Astrocyte (in vitro differentiated cells and primary cell): ENCODE measurements around the gene TTC13. TPM values are rescaled to one million over a fixed set of nuclear protein-coding genes. Genes with fewer than 3 reads are reported as not detected.
A peak's percentile ranks its signal among the peaks of the same experiment; 100 is the strongest.

ENCODE experiments used
- DNase-seq: peaks from one replicate; pipeline ENCODE4 v3.0.0-alpha.2; 2010; ENCODE audit warnings: low read depth
- FAIRE-seq: peaks from 2 replicates; lab custom pipeline; 2011; peaks lifted over from hg19 to GRCh38; lab: Jason Lieb, UNC
- H2AFZ ChIP-seq: 2 replicates; pipeline ENCODE4 v1.6.0; 2012; ENCODE audit warnings: low read depth, low read length, inconsistent platforms
- H3K27ac ChIP-seq: 2 replicates; pipeline ENCODE4 v1.5.1; 2011; ENCODE audit warnings: low read depth, low read length, inconsistent platforms
- H3K27me3 ChIP-seq: 2 replicates; pipeline ENCODE4 v1.6.0; 2011; ENCODE audit warnings: low read length, inconsistent platforms; ENCODE audit not compliant: insufficient read depth
- H3K36me3 ChIP-seq: 2 replicates; pipeline ENCODE4 v1.5.1; 2011; ENCODE audit warnings: low read length, inconsistent platforms; ENCODE audit not compliant: insufficient read depth
- H3K4me1 ChIP-seq: 2 replicates; pipeline ENCODE4 v1.5.1; 2011; ENCODE audit warnings: low read length, inconsistent platforms; ENCODE audit not compliant: insufficient read depth
- H3K4me2 ChIP-seq: 2 replicates; pipeline ENCODE4 v1.6.0; 2012; ENCODE audit warnings: low read length, inconsistent platforms
- H3K4me3 ChIP-seq: 2 replicates; pipeline ENCODE4 v1.5.1; 2011; ENCODE audit warnings: low read depth, mild to moderate bottlenecking, low read length, inconsistent platforms; ENCODE audit not compliant: insufficient read depth
- H3K79me2 ChIP-seq: 2 replicates; pipeline ENCODE4 v1.6.0; 2012; ENCODE audit warnings: mild to moderate bottlenecking, low read length, inconsistent platforms; ENCODE audit not compliant: insufficient read depth
- H3K9ac ChIP-seq: 2 replicates; pipeline ENCODE4 v1.6.0; 2012; ENCODE audit warnings: mild to moderate bottlenecking, low read length, inconsistent platforms
- H3K9me3 ChIP-seq: 2 replicates; pipeline ENCODE4 v1.5.1; 2012; ENCODE audit warnings: low read depth, mild to moderate bottlenecking, low read length, inconsistent platforms; ENCODE audit not compliant: insufficient read depth
- H4K20me1 ChIP-seq: 2 replicates; pipeline ENCODE4 v1.6.0; 2012; ENCODE audit warnings: low read length, inconsistent platforms; ENCODE audit not compliant: insufficient read depth
- H3K27ac Mint-ChIP-seq: one replicate; pipeline ENCODE4 v1.8.0; 2021; ENCODE audit warnings: mild to moderate bottlenecking, mixed read lengths; ENCODE audit not compliant: unreplicated experiment
- H3K27me3 Mint-ChIP-seq: one replicate; pipeline ENCODE4 v1.8.0; 2021; ENCODE audit warnings: low read depth, mixed read lengths; ENCODE audit not compliant: unreplicated experiment
- H3K36me3 Mint-ChIP-seq: one replicate; pipeline ENCODE4 v1.8.0; 2021; ENCODE audit warnings: low read depth, mixed read lengths; ENCODE audit not compliant: unreplicated experiment
- H3K4me1 Mint-ChIP-seq: one replicate; pipeline ENCODE4 v1.8.0; 2021; ENCODE audit warnings: low read depth, mixed read lengths; ENCODE audit not compliant: unreplicated experiment
- H3K4me3 Mint-ChIP-seq: one replicate; pipeline ENCODE4 v1.8.0; 2021; ENCODE audit warnings: mild to moderate bottlenecking, moderate library complexity, mixed read lengths; ENCODE audit not compliant: unreplicated experiment
- H3K9me3 Mint-ChIP-seq: one replicate; pipeline ENCODE4 v1.8.0; 2021; ENCODE audit warnings: mild to moderate bottlenecking, mixed read lengths; ENCODE audit not compliant: unreplicated experiment
- CTCF ChIP-seq: IDR thresholded peaks from 2 replicates; pipeline ENCODE4 v1.5.1; 2011; ENCODE audit warnings: low read depth, mild to moderate bottlenecking, inconsistent platforms, low read length, moderate library complexity; ENCODE audit not compliant: insufficient read depth
- EZH2 ChIP-seq: IDR thresholded peaks from 2 replicates; pipeline ENCODE4 v1.6.1; 2012; ENCODE audit warnings: mild to moderate bottlenecking, low read length, inconsistent platforms; ENCODE audit not compliant: insufficient read depth
- total RNA-seq: library from RNA; stranded (reverse); gene quantifications from 2 replicates; pipeline ENCODE4 v1.2.1, GENCODE V29; 2021

TTC13 gene
- total RNA-seq, 1 donor from 2014 or later, result 13.0 TPM

GRCh38 chr1:230910755-230911117 is 67.9 kb downstream of the TTC13 start:
- Histone ChIP-seq H3K27ac (no peak overlapping the region), H3K79me2 (no peaks in the 10 kb centered on the region), H3K9me3 (no peaks in the 10 kb centered on the region), H3K4me3 (no peak overlapping the region), H3K9ac (no peak overlapping the region), H3K36me3 (peaks cover 3% of the 10 kb centered on the region), H3K27me3 (no peaks in the 10 kb centered on the region), H4K20me1 (no peaks in the 10 kb centered on the region), H3K4me1 (no peaks in the 10 kb centered on the region), H3K4me2 (no peak overlapping the region), H2AFZ (no peak overlapping the region)
- Mint-ChIP-seq H3K27me3 (peaks cover 3% of the 10 kb centered on the region), H3K4me1 (peaks cover 11% of the 10 kb centered on the region), H3K9me3 (no peaks in the 10 kb centered on the region), H3K4me3 (no peak overlapping the region), H3K27ac (no peak overlapping the region), H3K36me3 (peaks cover 13% of the 10 kb centered on the region)
- TF ChIP-seq EZH2 (no peak), CTCF (no peak)
- FAIRE-seq, result no peak
- peak; percentile 36 for DNase-seq

- Histone ChIP-seq H3K4me1 (no peaks in the 10 kb centered on the region), H3K79me2 (no peaks in the 10 kb centered on the region), H4K20me1 (no peaks in the 10 kb centered on the region), H2AFZ (no peak overlapping the region), H3K4me3 (no peak overlapping the region), H3K36me3 (peaks cover 3% of the 10 kb centered on the region), H3K9ac (no peak overlapping the region), H3K27ac (no peak overlapping the region), H3K27me3 (no peaks in the 10 kb centered on the region), H3K4me2 (no peak overlapping the region), H3K9me3 (no peaks in the 10 kb centered on the region)
- peaks cover 13% of the 10 kb centered on the region for H3K36me3 Mint-ChIP-seq
- H3K27me3 Mint-ChIP-seq, result peaks cover 3% of the 10 kb centered on the region
- TF ChIP-seq EZH2 (no peak), CTCF (no peak)
- H3K27ac Mint-ChIP-seq, result no peak overlapping the region
- no peak overlapping the region for H3K4me3 Mint-ChIP-seq
- DNase-seq (no peak), FAIRE-seq (no peak)
- H3K9me3 Mint-ChIP-seq, result no peaks in the 10 kb centered on the region
- peaks cover 13% of the 10 kb centered on the region for H3K4me1 Mint-ChIP-seq
These were observed 68.5 kb downstream of the TTC13 start for GRCh38 chr1:230909974-230910754.
